ENCODE data around the gene UBE3A.

GRCh38 chr15:25406261-25406660 is 32.6 kb downstream of the UBE3A start:
- no peak for TF ChIP-seq CTCF (IDR thresholded peaks at IDR 0.05)
- TF ChIP-seq POLR2A (IDR thresholded peaks at IDR 0.05; ENCODE audit: low read depth): no peak

Measured in esophagus muscularis mucosa (tissue), 3 donors.